ENCODE results near the gene HPGDS.

DNA sequence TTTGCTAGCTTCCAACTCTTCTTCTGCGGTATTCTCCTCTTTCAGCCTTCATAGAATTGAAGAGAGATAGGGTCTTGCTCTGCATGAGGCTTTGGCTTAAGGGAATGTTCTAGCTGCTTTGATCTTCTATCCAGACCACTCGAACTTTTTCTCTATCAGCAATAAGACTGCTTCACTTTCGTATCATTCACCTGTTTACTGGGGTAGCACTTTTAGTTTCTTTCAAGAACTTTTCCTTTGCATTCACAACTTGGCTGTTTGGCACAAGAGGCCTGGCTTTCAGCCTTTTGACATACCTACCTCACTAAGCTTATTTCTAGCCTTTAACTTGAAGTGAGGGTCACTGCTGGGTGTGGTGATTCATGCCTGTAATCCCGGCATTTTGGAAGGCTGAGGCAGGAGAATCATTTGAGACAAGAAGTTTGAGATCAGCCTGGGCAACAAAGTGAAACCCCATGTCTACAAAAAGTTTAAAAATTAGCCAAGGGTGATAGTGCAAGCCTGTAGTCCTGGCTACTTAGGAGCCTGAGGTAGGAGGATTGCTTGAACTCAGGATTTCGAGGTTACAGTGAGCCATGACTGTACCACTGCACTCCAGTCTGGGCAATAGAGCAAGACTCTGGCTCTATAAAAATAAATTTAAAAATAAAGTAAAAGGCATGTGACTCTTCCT lies 47.1 kb upstream of the HPGDS start:
- TF ChIP-seq, protein P1, sequence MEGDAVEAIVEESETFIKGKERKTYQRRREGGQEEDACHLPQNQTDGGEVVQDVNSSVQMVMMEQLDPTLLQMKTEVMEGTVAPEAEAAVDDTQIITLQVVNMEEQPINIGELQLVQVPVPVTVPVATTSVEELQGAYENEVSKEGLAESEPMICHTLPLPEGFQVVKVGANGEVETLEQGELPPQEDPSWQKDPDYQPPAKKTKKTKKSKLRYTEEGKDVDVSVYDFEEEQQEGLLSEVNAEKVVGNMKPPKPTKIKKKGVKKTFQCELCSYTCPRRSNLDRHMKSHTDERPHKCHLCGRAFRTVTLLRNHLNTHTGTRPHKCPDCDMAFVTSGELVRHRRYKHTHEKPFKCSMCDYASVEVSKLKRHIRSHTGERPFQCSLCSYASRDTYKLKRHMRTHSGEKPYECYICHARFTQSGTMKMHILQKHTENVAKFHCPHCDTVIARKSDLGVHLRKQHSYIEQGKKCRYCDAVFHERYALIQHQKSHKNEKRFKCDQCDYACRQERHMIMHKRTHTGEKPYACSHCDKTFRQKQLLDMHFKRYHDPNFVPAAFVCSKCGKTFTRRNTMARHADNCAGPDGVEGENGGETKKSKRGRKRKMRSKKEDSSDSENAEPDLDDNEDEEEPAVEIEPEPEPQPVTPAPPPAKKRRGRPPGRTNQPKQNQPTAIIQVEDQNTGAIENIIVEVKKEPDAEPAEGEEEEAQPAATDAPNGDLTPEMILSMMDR (IDR thresholded peaks at IDR 0.05): no peak
- no peak for TF ChIP-seq POLR2A (IDR thresholded peaks at IDR 0.05)

All from heart left ventricle (tissue), 13 donors.